Activated CD4-positive, alpha-beta memory T cell treated with anti-CD3 and anti-CD28 coated beads, Interleukin-2, amount 10 ng/mL, durations not matched to agents 7 days and 5 days (primary cell): ENCODE data around the gene SCP2D1. TPM values are rescaled to one million over a fixed set of nuclear protein-coding genes. Genes with fewer than 3 reads are reported as not detected.

Experiments used
- CTCF ChIA-PET: fragments of 350-600 bp; sonication (Branson Sonifier 250); formaldehyde crosslinking; loops from one replicate; lab custom pipeline; 2021; ENCODE audit warnings: antibody characterized with exemption, inconsistent platforms; lab: Charles Lee
- POLR2A ChIA-PET: fragments of 350-600 bp; sonication (Branson Sonifier 250); formaldehyde crosslinking; loops from one replicate; lab custom pipeline; 2021; ENCODE audit warnings: antibody characterized with exemption; lab: Charles Lee
- DNase-seq: peaks from one replicate; pipeline ENCODE4 v3.0.0-alpha.2; 2020
- H3K27ac Mint-ChIP-seq: one replicate; pipeline ENCODE4 v1.8.0; 2021; ENCODE audit warnings: mild to moderate bottlenecking, mixed read lengths
- H3K27me3 Mint-ChIP-seq: one replicate; pipeline ENCODE4 v1.8.0; 2021; ENCODE audit warnings: mixed read lengths
- H3K36me3 Mint-ChIP-seq: one replicate; pipeline ENCODE4 v1.8.0; 2021; ENCODE audit warnings: low read depth, mixed read lengths
- H3K4me1 Mint-ChIP-seq: one replicate; pipeline ENCODE4 v1.8.0; 2021; ENCODE audit warnings: mixed read lengths
- H3K4me3 Mint-ChIP-seq: one replicate; pipeline ENCODE4 v1.8.0; 2021; ENCODE audit warnings: mild to moderate bottlenecking, mixed read lengths
- H3K9me3 Mint-ChIP-seq: one replicate; pipeline ENCODE4 v1.8.0; 2021; ENCODE audit warnings: mixed read lengths
- total RNA-seq, 2 experiments: library from RNA; stranded (reverse); gene quantifications; one replicate each; pipeline ENCODE4 v1.2.3, GENCODE V29; 2021

The SCP2D1 gene
- total RNA-seq, 2 experiments from 2014 or later: not detected

GRCh38 chr20:18835466-18836256 lies 22.1 kb downstream of the SCP2D1 start:
- no peak overlapping the region for H3K27ac Mint-ChIP-seq
- ChIA-PET POLR2A (no interaction called here), CTCF (no interaction called here)
- H3K36me3 Mint-ChIP-seq: no peaks in the 10 kb centered on the region
- no peak for DNase-seq
- H3K4me3 Mint-ChIP-seq: no peak overlapping the region
- H3K4me1 Mint-ChIP-seq: no peaks in the 10 kb centered on the region
- H3K9me3 Mint-ChIP-seq: no peaks in the 10 kb centered on the region
- peaks cover 3% of the 10 kb centered on the region for H3K27me3 Mint-ChIP-seq

GRCh38 chr20:18837718-18838117 lies 24.1 kb downstream of the SCP2D1 start:
- Mint-ChIP-seq H3K36me3 (no peaks in the 10 kb centered on the region), H3K27ac (no peak overlapping the region), H3K9me3 (no peaks in the 10 kb centered on the region), H3K4me3 (no peak overlapping the region), H3K27me3 (peaks cover 3% of the 10 kb centered on the region), H3K4me1 (no peaks in the 10 kb centered on the region)
- CTCF ChIA-PET: no interaction called here
- POLR2A ChIA-PET: no interaction called here
- DNase-seq: no peak

GRCh38 chr20:18839507-18840247 lies 26.1 kb downstream of the SCP2D1 start:
- ChIA-PET POLR2A (no interaction called here), CTCF (no interaction called here)
- Mint-ChIP-seq H3K27ac (no peak overlapping the region), H3K27me3 (peaks cover 3% of the 10 kb centered on the region), H3K4me1 (no peaks in the 10 kb centered on the region), H3K9me3 (no peaks in the 10 kb centered on the region), H3K36me3 (no peaks in the 10 kb centered on the region), H3K4me3 (no peak overlapping the region)
- DNase-seq: no peak

- ChIA-PET POLR2A (no interaction called here), CTCF (no interaction called here)
- no peak overlapping the region for H3K27ac Mint-ChIP-seq
- H3K4me1 Mint-ChIP-seq: no peaks in the 10 kb centered on the region
- H3K27me3 Mint-ChIP-seq: peaks cover 3% of the 10 kb centered on the region
- no peaks in the 10 kb centered on the region for H3K9me3 Mint-ChIP-seq
- H3K36me3 Mint-ChIP-seq: no peaks in the 10 kb centered on the region
- no peak overlapping the region for H3K4me3 Mint-ChIP-seq
- no peak for DNase-seq
These were observed 26.7 kb downstream of the SCP2D1 start for GRCh38 chr20:18840248-18840645.

GRCh38 chr20:18845017-18845416 lies 31.4 kb downstream of the SCP2D1 start:
- Mint-ChIP-seq H3K4me1 (no peaks in the 10 kb centered on the region), H3K27me3 (no peaks in the 10 kb centered on the region)

GRCh38 chr20:18847226-18847755 lies 33.7 kb downstream of the SCP2D1 start:
- no peaks in the 10 kb centered on the region for H3K27me3 Mint-ChIP-seq
- POLR2A ChIA-PET: no interaction called here

More at GRCh38 chr20:18845017-18845416, 31.4 kb downstream of the SCP2D1 start:
- Mint-ChIP-seq H3K27ac (no peak overlapping the region), H3K4me3 (no peak overlapping the region), H3K36me3 (no peaks in the 10 kb centered on the region), H3K9me3 (no peaks in the 10 kb centered on the region)
- POLR2A ChIA-PET: no interaction called here
- CTCF ChIA-PET: no interaction called here
- no peak for DNase-seq

GRCh38 chr20:18849131-18849530 lies 35.5 kb downstream of the SCP2D1 start:
- H3K27me3 Mint-ChIP-seq: no peaks in the 10 kb centered on the region
- no peak overlapping the region for H3K27ac Mint-ChIP-seq
- H3K4me1 Mint-ChIP-seq: no peaks in the 10 kb centered on the region
- POLR2A ChIA-PET: no interaction called here
- DNase-seq: no peak
- no peaks in the 10 kb centered on the region for H3K9me3 Mint-ChIP-seq
- H3K4me3 Mint-ChIP-seq: no peak overlapping the region
- H3K36me3 Mint-ChIP-seq: no peaks in the 10 kb centered on the region
- CTCF ChIA-PET: no interaction called here

More at GRCh38 chr20:18847226-18847755, 33.7 kb downstream of the SCP2D1 start:
- no peak overlapping the region for H3K27ac Mint-ChIP-seq
- H3K4me1 Mint-ChIP-seq: no peaks in the 10 kb centered on the region
- DNase-seq: no peak
- H3K9me3 Mint-ChIP-seq: no peaks in the 10 kb centered on the region
- CTCF ChIA-PET: no interaction called here
- no peaks in the 10 kb centered on the region for H3K36me3 Mint-ChIP-seq
- no peak overlapping the region for H3K4me3 Mint-ChIP-seq

- no peak overlapping the region for H3K27ac Mint-ChIP-seq
- ChIA-PET CTCF (no interaction called here), POLR2A (no interaction called here)
- no peaks in the 10 kb centered on the region for H3K9me3 Mint-ChIP-seq
- H3K4me3 Mint-ChIP-seq: no peak overlapping the region
- H3K27me3 Mint-ChIP-seq: no peaks in the 10 kb centered on the region
- no peak for DNase-seq
- H3K4me1 Mint-ChIP-seq: no peaks in the 10 kb centered on the region
- no peaks in the 10 kb centered on the region for H3K36me3 Mint-ChIP-seq
These were observed 38.0 kb downstream of the SCP2D1 start for GRCh38 chr20:18851629-18852028.

- Mint-ChIP-seq H3K4me1 (no peaks in the 10 kb centered on the region), H3K27me3 (no peaks in the 10 kb centered on the region), H3K4me3 (no peak overlapping the region), H3K9me3 (no peaks in the 10 kb centered on the region), H3K27ac (no peak overlapping the region), H3K36me3 (no peaks in the 10 kb centered on the region)
- ChIA-PET CTCF (no interaction called here), POLR2A (no interaction called here)
- DNase-seq: no peak
These were observed 38.7 kb downstream of the SCP2D1 start for GRCh38 chr20:18852318-18852717.

GRCh38 chr20:18853216-18853615 lies 39.6 kb downstream of the SCP2D1 start:
- Mint-ChIP-seq H3K27me3 (no peaks in the 10 kb centered on the region), H3K9me3 (no peaks in the 10 kb centered on the region), H3K36me3 (no peaks in the 10 kb centered on the region), H3K4me3 (no peak overlapping the region), H3K4me1 (no peaks in the 10 kb centered on the region), H3K27ac (no peak overlapping the region)
- no peak for DNase-seq
- POLR2A ChIA-PET: no interaction called here
- CTCF ChIA-PET: no interaction called here

- no peak for DNase-seq
- ChIA-PET CTCF (no interaction called here), POLR2A (no interaction called here)
- Mint-ChIP-seq H3K4me3 (no peak overlapping the region), H3K4me1 (no peaks in the 10 kb centered on the region), H3K9me3 (no peaks in the 10 kb centered on the region), H3K36me3 (no peaks in the 10 kb centered on the region), H3K27ac (no peak overlapping the region), H3K27me3 (no peaks in the 10 kb centered on the region)
These were observed 40.5 kb downstream of the SCP2D1 start for GRCh38 chr20:18853946-18854646.

- Mint-ChIP-seq H3K27me3 (no peaks in the 10 kb centered on the region), H3K4me3 (no peak overlapping the region), H3K27ac (no peak overlapping the region), H3K4me1 (no peaks in the 10 kb centered on the region), H3K9me3 (no peaks in the 10 kb centered on the region), H3K36me3 (no peaks in the 10 kb centered on the region)
- ChIA-PET POLR2A (no interaction called here), CTCF (no interaction called here)
- no peak for DNase-seq
These were observed 42.3 kb downstream of the SCP2D1 start for GRCh38 chr20:18855882-18856281.

- Mint-ChIP-seq H3K27me3 (no peaks in the 10 kb centered on the region), H3K4me1 (no peaks in the 10 kb centered on the region), H3K4me3 (no peak overlapping the region), H3K36me3 (no peaks in the 10 kb centered on the region), H3K9me3 (no peaks in the 10 kb centered on the region), H3K27ac (no peak overlapping the region)
- ChIA-PET CTCF (no interaction called here), POLR2A (no interaction called here)
- DNase-seq: no peak
These were observed 43.3 kb downstream of the SCP2D1 start for GRCh38 chr20:18856873-18857272.
